PFSK-1 (cell line): ENCODE measurements around the gene INPP4B.

ENCODE experiments used
- POLR2AphosphoS5 ChIP-seq: IDR thresholded peaks from 2 replicates; pipeline ENCODE4 v1.6.1; 2012; ENCODE audit warnings: low read depth, mild to moderate bottlenecking, control low read depth, low read length, moderate library complexity
- SIN3A ChIP-seq: IDR thresholded peaks from 2 replicates; pipeline ENCODE4 v1.6.1; 2012; ENCODE audit warnings: mild to moderate bottlenecking, low read length, moderate library complexity, borderline replicate concordance; ENCODE audit not compliant: insufficient read depth
- TAF1 ChIP-seq: IDR thresholded peaks from 2 replicates; pipeline ENCODE4 v1.6.1; 2012; ENCODE audit warnings: low read length, control low read depth, borderline replicate concordance; ENCODE audit not compliant: insufficient read depth
- TF ChIP-seq, protein P1 (sequence below), 2 experiments: IDR thresholded peaks; 2 replicates each; pipeline versions ENCODE4 v1.6.1 to v1.8.0; 2011 to 2012; ENCODE audit warnings: low read depth in 2 of 2, low read length in 2 of 2, control low read depth in 1 of 2, inconsistent platforms in 1 of 2, mild to moderate bottlenecking in 1 of 2, moderate library complexity in 1 of 2; ENCODE audit not compliant: insufficient read depth in 1 of 2

DNA sequence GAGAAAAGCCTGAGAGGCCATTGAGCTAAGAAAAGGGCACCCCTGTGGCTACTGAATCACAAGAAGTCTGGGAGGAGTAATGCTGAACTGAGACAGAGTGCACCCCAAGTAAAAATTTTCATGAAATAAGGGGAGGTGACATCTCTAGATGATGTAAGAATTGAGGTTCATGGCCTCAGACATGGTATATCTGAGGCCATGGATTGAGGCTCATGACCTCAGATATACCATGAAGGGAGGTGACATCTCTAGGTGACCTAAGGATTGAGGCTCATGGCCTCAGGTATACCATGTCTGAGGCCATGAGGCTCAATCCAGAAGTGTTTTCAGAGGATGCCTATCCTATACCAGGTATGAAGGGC, 560.9 kb downstream of the INPP4B start:
- TF ChIP-seq TAF1 (no peak), POLR2AphosphoS5 (no peak), SIN3A (no peak)
- TF ChIP-seq, protein P1, sequence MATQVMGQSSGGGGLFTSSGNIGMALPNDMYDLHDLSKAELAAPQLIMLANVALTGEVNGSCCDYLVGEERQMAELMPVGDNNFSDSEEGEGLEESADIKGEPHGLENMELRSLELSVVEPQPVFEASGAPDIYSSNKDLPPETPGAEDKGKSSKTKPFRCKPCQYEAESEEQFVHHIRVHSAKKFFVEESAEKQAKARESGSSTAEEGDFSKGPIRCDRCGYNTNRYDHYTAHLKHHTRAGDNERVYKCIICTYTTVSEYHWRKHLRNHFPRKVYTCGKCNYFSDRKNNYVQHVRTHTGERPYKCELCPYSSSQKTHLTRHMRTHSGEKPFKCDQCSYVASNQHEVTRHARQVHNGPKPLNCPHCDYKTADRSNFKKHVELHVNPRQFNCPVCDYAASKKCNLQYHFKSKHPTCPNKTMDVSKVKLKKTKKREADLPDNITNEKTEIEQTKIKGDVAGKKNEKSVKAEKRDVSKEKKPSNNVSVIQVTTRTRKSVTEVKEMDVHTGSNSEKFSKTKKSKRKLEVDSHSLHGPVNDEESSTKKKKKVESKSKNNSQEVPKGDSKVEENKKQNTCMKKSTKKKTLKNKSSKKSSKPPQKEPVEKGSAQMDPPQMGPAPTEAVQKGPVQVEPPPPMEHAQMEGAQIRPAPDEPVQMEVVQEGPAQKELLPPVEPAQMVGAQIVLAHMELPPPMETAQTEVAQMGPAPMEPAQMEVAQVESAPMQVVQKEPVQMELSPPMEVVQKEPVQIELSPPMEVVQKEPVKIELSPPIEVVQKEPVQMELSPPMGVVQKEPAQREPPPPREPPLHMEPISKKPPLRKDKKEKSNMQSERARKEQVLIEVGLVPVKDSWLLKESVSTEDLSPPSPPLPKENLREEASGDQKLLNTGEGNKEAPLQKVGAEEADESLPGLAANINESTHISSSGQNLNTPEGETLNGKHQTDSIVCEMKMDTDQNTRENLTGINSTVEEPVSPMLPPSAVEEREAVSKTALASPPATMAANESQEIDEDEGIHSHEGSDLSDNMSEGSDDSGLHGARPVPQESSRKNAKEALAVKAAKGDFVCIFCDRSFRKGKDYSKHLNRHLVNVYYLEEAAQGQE (IDR thresholded peaks at IDR 0.05; ENCODE audit: insufficient read depth in 1 of 2, low read depth in 2 of 2, low read length in 2 of 2) = no peak
